Cardiac muscle cell (in vitro differentiated cells and primary cell): Measurements from ENCODE around the gene PRKAG2. TPM values are rescaled to one million over a fixed set of nuclear protein-coding genes. Genes with fewer than 3 reads are reported as not detected.

Source experiments
- DNase-seq, 2 donors: peaks; one replicate each; pipeline versions ENCODE4 v3.0.0 to v3.0.0-alpha.2; 2010 to 2017; ENCODE audit warnings: low read depth in 1 of 2, low spot score in 1 of 2
- H3K27ac ChIP-seq: fragments of 200-600 bp; sonication (generic); 2 replicates; pipeline ENCODE4 v1.5.1; 2016
- H3K27me3 ChIP-seq: fragments of 200-600 bp; sonication (generic); 2 replicates; pipeline ENCODE4 v1.6.0; 2016; ENCODE audit warnings: control low read depth
- H3K36me3 ChIP-seq: fragments of 200-600 bp; sonication (generic); 2 replicates; pipeline ENCODE4 v1.5.1; 2016; ENCODE audit warnings: control low read depth
- H3K4me1 ChIP-seq: fragments of 200-600 bp; sonication (generic); 2 replicates; pipeline ENCODE4 v1.8.1; 2017; ENCODE audit warnings: low read depth, mild to moderate bottlenecking, mixed run types
- H3K4me3 ChIP-seq: fragments of 200-600 bp; sonication (generic); 2 replicates; pipeline ENCODE4 v1.5.1; 2016; ENCODE audit warnings: mild to moderate bottlenecking
- H3K9me3 ChIP-seq: fragments of 200-600 bp; sonication (generic); 2 replicates; pipeline ENCODE4 v1.5.1; 2017; ENCODE audit warnings: low read depth, mild to moderate bottlenecking, control low read depth
- polyA plus RNA-seq: library from polyadenylated mRNA; unstranded; fragments of >200 nt; fragmentation: Nextera tagmentation; extraction: Ambion mirVana; gene quantifications from 2 replicates; pipeline ENCODE4 v1.2.1, GENCODE V29; 2016
- total RNA-seq: library from RNA; depleted of rRNA; stranded (reverse); fragments of >200 nt; gene quantifications from 2 replicates; pipeline ENCODE4 v1.2.3, GENCODE V29; 2016
- TF ChIP-seq, protein P1 (sequence below): IDR thresholded peaks from 2 replicates; pipeline ENCODE4 v1.5.1; 2012; ENCODE audit warnings: low read depth, mild to moderate bottlenecking, low read length

PRKAG2 gene
- total and polyA plus RNA-seq, 2 experiments from 2014 or later, result 43.4 to 85.3 TPM

DNA sequence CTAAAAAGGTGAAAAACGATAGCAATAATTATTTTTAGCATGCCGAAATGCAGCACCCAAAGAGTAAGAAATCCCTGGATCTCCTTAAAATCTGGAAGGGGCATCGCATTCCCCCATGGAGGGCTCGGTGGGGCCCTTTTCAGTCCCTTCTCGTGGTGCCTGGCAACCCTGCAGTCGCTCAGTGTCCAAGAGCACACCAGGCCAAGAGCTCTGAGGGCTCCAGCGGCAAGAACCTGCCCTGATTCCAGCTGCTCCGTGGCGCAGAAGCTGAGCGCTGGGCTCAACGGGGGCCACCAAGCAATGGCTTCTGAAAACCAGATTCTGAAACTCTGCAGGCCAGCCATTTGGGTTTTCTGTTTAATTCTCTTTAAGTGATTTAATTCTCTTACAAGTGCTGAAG, 131.2 kb downstream of the PRKAG2 start:
- H3K27ac ChIP-seq, result peak overlapping the region; percentile 55
- H3K4me3 ChIP-seq, result no peak overlapping the region
- peaks cover 11% of the 10 kb centered on the region for H3K4me1 ChIP-seq
- no peaks in the 10 kb centered on the region for H3K9me3 ChIP-seq
- TF ChIP-seq, protein P1, sequence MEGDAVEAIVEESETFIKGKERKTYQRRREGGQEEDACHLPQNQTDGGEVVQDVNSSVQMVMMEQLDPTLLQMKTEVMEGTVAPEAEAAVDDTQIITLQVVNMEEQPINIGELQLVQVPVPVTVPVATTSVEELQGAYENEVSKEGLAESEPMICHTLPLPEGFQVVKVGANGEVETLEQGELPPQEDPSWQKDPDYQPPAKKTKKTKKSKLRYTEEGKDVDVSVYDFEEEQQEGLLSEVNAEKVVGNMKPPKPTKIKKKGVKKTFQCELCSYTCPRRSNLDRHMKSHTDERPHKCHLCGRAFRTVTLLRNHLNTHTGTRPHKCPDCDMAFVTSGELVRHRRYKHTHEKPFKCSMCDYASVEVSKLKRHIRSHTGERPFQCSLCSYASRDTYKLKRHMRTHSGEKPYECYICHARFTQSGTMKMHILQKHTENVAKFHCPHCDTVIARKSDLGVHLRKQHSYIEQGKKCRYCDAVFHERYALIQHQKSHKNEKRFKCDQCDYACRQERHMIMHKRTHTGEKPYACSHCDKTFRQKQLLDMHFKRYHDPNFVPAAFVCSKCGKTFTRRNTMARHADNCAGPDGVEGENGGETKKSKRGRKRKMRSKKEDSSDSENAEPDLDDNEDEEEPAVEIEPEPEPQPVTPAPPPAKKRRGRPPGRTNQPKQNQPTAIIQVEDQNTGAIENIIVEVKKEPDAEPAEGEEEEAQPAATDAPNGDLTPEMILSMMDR, result peak; percentile 0
- DNase-seq, result no peak
- H3K27me3 ChIP-seq, result no peaks in the 10 kb centered on the region
- H3K36me3 ChIP-seq, result no peaks in the 10 kb centered on the region

DNA sequence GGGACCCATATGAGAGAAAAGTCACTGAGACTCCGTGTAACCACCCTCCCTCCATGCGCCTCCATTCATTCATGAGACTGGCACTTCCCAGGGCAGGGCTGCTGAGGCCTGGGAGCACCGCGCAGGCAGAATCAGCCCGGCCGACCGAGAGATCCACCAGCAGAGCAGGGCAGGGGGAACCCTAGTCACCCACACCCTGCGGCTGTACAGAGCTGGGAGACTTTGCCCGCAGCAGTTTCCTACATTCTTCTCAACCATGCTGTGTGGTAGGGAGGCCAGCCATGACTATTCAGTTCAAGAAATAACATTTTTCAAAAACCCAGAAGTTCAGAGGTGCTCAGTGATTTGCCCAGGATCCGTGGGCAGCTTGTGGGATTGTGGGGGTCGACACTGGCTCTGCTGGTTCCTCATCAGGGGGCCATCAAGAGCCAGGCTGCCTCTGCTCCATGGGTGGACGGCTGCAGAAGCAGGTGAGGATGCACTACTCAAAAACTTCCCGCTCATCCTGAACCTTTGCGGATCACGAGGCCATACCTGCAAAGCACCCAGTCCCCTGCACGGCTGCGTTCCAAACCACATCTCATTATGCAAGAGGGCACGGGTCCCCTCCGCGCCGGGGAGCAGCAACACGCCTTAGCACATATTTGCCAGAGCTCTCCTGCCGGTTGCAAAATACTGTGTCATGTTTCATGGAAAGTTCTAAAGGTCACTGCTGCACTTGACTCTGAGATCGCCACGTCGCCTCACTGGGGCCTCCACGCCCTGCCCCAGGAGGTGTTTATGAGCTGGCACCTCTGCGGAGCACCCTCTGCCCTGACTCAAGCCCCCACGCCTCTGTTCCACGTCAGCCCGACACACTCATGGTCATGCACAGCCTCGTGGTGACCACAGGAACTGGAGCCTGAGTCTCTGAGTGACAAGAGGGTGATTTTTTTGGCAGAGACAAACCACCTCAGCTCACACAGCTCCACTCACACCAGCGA, 132.0 kb downstream of the PRKAG2 start:
- peak; percentile 63 to 66 for DNase-seq
- Histone ChIP-seq H3K4me1 (peaks cover 11% of the 10 kb centered on the region), H3K27me3 (no peaks in the 10 kb centered on the region), H3K4me3 (no peak overlapping the region), H3K36me3 (no peaks in the 10 kb centered on the region), H3K9me3 (no peaks in the 10 kb centered on the region), H3K27ac (peak overlapping the region; percentile 55)
- TF ChIP-seq, protein P1, result peak; percentile 52

DNA sequence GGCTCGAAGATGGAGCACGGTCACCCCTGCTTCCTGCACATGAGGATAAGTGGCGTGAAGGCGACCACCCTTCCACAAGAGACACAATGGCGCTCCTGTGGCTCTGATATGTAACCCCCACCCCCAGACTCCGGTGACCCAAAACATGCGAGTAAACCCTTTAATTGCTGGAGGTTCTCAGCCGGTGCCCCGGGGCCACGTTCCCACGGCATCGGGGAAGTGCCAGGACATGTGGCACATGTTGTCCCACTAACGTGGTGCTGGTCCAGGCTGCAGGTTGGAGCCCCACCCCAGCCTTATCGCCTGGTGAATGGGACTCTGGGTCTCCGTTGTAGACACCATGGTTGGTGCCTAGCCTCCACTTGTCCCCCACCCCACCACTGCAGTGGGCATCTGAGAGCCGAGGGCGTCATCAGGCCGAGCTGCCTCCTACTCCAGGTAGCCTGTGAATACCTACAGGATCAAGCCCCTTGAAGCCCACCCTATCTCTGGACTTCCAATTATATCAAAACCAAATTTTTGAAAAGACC, 132.8 kb downstream of the PRKAG2 start:
- no peaks in the 10 kb centered on the region for H3K9me3 ChIP-seq
- no peak for DNase-seq
- no peak overlapping the region for H3K27ac ChIP-seq
- no peaks in the 10 kb centered on the region for H3K36me3 ChIP-seq
- H3K4me3 ChIP-seq, result no peak overlapping the region
- peaks cover 11% of the 10 kb centered on the region for H3K4me1 ChIP-seq
- H3K27me3 ChIP-seq, result no peaks in the 10 kb centered on the region
- TF ChIP-seq, protein P1, result no peak

DNA sequence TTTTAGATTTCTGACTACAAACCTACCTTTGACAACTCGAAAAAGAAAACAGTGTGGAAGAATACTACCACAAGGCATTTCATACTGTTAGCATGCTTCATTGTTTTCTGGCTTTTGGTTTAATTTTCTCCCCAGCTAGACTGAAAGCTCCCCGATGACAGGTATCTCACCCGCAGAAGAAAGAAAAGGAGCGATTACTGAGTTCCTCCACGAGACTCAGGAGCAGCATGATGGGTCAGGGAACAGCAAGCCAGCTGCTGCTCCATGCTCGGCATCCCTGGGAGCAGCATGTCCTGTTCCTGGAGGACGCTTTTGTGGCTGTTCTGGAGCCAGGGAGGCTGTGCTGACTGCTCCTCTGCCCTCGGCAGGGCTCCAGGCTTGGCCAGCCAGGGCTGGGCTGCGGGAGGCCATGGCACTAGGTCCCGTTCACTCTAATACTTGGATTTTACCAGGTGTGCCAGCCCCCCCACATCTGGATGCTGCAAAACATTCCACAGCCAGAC, 133.4 kb downstream of the PRKAG2 start:
- H3K27me3 ChIP-seq, result no peaks in the 10 kb centered on the region
- no peaks in the 10 kb centered on the region for H3K9me3 ChIP-seq
- no peaks in the 10 kb centered on the region for H3K36me3 ChIP-seq
- no peak overlapping the region for H3K4me3 ChIP-seq
- TF ChIP-seq, protein P1, result no peak
- peak overlapping the region; percentile 34 for H3K27ac ChIP-seq
- no peak for DNase-seq
- peaks cover 11% of the 10 kb centered on the region for H3K4me1 ChIP-seq

DNA sequence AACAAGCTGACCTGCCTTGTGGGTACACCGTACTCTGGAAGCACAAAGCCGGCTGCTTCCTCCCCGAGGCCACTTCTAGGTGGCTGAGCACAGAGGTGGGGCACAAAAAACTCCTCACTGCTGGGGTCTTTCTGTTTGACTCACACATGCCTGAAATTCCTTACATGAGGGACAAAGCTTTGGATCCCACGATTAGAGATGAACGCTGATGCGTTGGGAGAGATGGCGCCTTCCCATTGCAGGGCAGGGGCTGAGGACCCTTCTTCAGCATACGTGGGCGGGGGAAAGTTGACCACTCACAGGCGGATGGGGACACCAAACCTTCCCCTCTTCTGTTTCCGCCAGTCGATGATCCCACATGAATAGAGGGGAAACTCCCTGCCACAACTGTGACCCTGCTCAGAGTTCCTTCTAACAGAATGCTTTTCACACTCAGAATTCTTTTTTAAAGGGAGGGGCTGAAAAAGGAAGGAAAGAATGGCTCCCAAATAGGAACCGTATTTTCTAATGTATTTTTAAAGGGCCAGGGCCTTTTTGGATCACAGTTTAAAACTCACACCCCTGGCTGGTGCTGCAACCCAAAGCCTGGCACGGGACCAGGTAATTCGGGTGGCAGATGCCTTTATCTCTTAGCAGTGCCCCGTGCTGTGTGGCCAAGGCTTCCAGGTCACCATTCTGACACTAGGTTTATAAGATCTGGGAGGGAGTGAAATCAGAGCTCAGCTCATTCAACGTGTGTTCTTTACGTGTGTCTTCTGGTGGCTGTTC, 134.0 kb downstream of the PRKAG2 start:
- TF ChIP-seq, protein P1, result no peak
- no peaks in the 10 kb centered on the region for H3K27me3 ChIP-seq
- H3K36me3 ChIP-seq, result no peaks in the 10 kb centered on the region
- no peaks in the 10 kb centered on the region for H3K9me3 ChIP-seq
- no peak for DNase-seq
- peak overlapping the region; percentile 34 for H3K27ac ChIP-seq
- no peak overlapping the region for H3K4me3 ChIP-seq
- H3K4me1 ChIP-seq, result peaks cover 11% of the 10 kb centered on the region
